HepG2 (cell line): Measurements from ENCODE around the gene SYTL2.

Experiments
- DPF2 ChIP-seq: sonication (generic); formaldehyde crosslinking; IDR thresholded peaks from 2 replicates; pipeline ENCODE4 v1.4.0; 2020; ENCODE audit warnings: mild to moderate bottlenecking, low read depth, missing genetic modification reagents, borderline replicate concordance
- EZH2 ChIP-seq: conservative IDR thresholded peaks from 2 replicates; pipeline ENCODE4 v1.6.1; 2012; ENCODE audit warnings: mild to moderate bottlenecking, low read depth, low read length, moderate library complexity
- JUNB ChIP-seq: sonication (generic); formaldehyde crosslinking; IDR thresholded peaks from 2 replicates; pipeline ENCODE4 v1.8.0; 2022; ENCODE audit warnings: missing genetic modification reagents, mild to moderate bottlenecking, borderline replicate concordance
- MED1 ChIP-seq: sonication (generic); formaldehyde crosslinking; IDR thresholded peaks from 2 replicates; pipeline ENCODE4 v1.4.0; 2020; ENCODE audit warnings: missing genetic modification reagents
- NCOA2 ChIP-seq: sonication (generic); formaldehyde crosslinking; IDR thresholded peaks from 2 replicates; pipeline ENCODE4 v1.8.0; 2022; ENCODE audit warnings: inconsistent platforms
- RBAK ChIP-seq: sonication (generic); formaldehyde crosslinking; IDR thresholded peaks from 2 replicates; pipeline ENCODE4 v1.5.1; 2020; ENCODE audit warnings: mild to moderate bottlenecking, missing genetic modification reagents
- TARDBP ChIP-seq: sonication (generic); formaldehyde crosslinking; IDR thresholded peaks from 2 replicates; pipeline ENCODE4 v1.8.0; 2022; ENCODE audit warnings: mild to moderate bottlenecking, missing genetic modification reagents
- TCF7L2 ChIP-seq: IDR thresholded peaks from 2 replicates; pipeline ENCODE4 v1.6.1; 2011; ENCODE audit warnings: mild to moderate bottlenecking, low read depth, low read length, moderate library complexity
- ZBTB46 ChIP-seq: sonication (generic); formaldehyde crosslinking; IDR thresholded peaks from 2 replicates; pipeline ENCODE4 v1.4.0; 2020; ENCODE audit warnings: mild to moderate bottlenecking, missing genetic modification reagents, borderline replicate concordance
- ZNF263 ChIP-seq: sonication (generic); formaldehyde crosslinking; IDR thresholded peaks from 2 replicates; pipeline ENCODE4 v1.4.0; 2020; ENCODE audit warnings: missing genetic modification reagents
- TF ChIP-seq, protein P1 (sequence below), 2 experiments: IDR thresholded peaks; 2 replicates each; pipeline ENCODE4 v1.6.1; 2011 to 2012; ENCODE audit warnings: low read length in 2 of 2, borderline replicate concordance in 1 of 2, low read depth in 1 of 2, mild to moderate bottlenecking in 1 of 2, moderate library complexity in 1 of 2
- TF ChIP-seq, protein P2 (sequence below): IDR thresholded peaks from 2 replicates; pipeline ENCODE4 v1.6.1; 2016
- TF ChIP-seq, protein P3 (sequence below): sonication (generic); formaldehyde crosslinking; IDR thresholded peaks from 2 replicates; pipeline ENCODE4 v1.4.0; 2020; ENCODE audit warnings: missing genetic modification reagents, borderline replicate concordance

DNA sequence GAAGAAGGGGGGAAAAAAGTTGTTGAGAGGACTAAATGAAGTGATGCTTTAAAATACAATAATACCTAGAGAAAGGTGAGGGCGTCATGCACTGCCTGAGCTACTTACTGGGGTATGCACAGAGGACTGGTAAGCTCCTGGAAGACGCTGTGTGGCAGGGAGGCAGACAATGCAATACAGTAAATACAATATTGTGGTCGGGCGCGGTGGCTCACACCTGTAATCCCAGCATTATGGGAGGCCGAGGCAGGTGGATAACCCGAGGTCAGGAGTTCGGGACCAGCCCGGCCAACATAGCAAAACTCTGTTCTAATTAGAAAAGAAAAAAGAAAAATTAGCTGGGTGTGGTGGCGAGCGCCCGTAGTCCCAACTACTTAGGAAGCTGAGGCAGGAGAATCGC is 683 bp upstream of the SYTL2 start:
- TF ChIP-seq RBAK (CRISPR knock-in tag) (no peak), DPF2 (CRISPR knock-in tag) (no peak), JUNB (CRISPR knock-in tag) (no peak), ZBTB46 (CRISPR knock-in tag) (no peak), ZNF263 (no peak), EZH2 (no peak), MED1 (CRISPR knock-in tag) (no peak), NCOA2 (no peak), TARDBP (CRISPR knock-in tag) (no peak), TCF7L2 (no peak)
- TF ChIP-seq, protein P1, sequence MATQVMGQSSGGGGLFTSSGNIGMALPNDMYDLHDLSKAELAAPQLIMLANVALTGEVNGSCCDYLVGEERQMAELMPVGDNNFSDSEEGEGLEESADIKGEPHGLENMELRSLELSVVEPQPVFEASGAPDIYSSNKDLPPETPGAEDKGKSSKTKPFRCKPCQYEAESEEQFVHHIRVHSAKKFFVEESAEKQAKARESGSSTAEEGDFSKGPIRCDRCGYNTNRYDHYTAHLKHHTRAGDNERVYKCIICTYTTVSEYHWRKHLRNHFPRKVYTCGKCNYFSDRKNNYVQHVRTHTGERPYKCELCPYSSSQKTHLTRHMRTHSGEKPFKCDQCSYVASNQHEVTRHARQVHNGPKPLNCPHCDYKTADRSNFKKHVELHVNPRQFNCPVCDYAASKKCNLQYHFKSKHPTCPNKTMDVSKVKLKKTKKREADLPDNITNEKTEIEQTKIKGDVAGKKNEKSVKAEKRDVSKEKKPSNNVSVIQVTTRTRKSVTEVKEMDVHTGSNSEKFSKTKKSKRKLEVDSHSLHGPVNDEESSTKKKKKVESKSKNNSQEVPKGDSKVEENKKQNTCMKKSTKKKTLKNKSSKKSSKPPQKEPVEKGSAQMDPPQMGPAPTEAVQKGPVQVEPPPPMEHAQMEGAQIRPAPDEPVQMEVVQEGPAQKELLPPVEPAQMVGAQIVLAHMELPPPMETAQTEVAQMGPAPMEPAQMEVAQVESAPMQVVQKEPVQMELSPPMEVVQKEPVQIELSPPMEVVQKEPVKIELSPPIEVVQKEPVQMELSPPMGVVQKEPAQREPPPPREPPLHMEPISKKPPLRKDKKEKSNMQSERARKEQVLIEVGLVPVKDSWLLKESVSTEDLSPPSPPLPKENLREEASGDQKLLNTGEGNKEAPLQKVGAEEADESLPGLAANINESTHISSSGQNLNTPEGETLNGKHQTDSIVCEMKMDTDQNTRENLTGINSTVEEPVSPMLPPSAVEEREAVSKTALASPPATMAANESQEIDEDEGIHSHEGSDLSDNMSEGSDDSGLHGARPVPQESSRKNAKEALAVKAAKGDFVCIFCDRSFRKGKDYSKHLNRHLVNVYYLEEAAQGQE (IDR thresholded peaks at IDR 0.05; ENCODE audit: borderline replicate concordance in 1 of 2, low read depth in 1 of 2, low read length in 2 of 2) = no peak
- TF ChIP-seq, protein P2, sequence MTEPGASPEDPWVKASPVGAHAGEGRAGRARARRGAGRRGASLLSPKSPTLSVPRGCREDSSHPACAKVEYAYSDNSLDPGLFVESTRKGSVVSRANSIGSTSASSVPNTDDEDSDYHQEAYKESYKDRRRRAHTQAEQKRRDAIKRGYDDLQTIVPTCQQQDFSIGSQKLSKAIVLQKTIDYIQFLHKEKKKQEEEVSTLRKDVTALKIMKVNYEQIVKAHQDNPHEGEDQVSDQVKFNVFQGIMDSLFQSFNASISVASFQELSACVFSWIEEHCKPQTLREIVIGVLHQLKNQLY (CRISPR knock-in tag) = no peak
- TF ChIP-seq, protein P3, sequence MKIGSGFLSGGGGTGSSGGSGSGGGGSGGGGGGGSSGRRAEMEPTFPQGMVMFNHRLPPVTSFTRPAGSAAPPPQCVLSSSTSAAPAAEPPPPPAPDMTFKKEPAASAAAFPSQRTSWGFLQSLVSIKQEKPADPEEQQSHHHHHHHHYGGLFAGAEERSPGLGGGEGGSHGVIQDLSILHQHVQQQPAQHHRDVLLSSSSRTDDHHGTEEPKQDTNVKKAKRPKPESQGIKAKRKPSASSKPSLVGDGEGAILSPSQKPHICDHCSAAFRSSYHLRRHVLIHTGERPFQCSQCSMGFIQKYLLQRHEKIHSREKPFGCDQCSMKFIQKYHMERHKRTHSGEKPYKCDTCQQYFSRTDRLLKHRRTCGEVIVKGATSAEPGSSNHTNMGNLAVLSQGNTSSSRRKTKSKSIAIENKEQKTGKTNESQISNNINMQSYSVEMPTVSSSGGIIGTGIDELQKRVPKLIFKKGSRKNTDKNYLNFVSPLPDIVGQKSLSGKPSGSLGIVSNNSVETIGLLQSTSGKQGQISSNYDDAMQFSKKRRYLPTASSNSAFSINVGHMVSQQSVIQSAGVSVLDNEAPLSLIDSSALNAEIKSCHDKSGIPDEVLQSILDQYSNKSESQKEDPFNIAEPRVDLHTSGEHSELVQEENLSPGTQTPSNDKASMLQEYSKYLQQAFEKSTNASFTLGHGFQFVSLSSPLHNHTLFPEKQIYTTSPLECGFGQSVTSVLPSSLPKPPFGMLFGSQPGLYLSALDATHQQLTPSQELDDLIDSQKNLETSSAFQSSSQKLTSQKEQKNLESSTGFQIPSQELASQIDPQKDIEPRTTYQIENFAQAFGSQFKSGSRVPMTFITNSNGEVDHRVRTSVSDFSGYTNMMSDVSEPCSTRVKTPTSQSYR (CRISPR knock-in tag) = no peak
